Measurements from ENCODE around the gene JMJD4. TPM values are rescaled to one million over a fixed set of nuclear protein-coding genes. Genes with fewer than 3 reads are reported as not detected.

JMJD4 gene
- total and polyA plus RNA-seq, 2 of the 4 experiments (the other 2 are of a cell fraction) = 24.6 to 28.5 TPM

GRCh38 chr1:227709451-227709850 lies 25.7 kb downstream of the JMJD4 start:
- Histone ChIP-seq H2AFZ (replicated peaks; ENCODE audit: low read length, poor library complexity) (no peak overlapping the region), H3K4me3 (ENCODE audit: insufficient read depth, low read depth, low read length) (no peak overlapping the region), H2BK20ac (ENCODE audit: low read depth, low read length) (no peak overlapping the region), H3K79me1 (ENCODE audit: low read depth in 1 of 2, low read length in 2 of 2) (no peaks in the 10 kb centered on the region), H3K18ac (ENCODE audit: low read depth, low read length) (no peak overlapping the region), H3K56ac (ENCODE audit: extremely low read depth, insufficient read depth, low read length) (no peak overlapping the region), H2AK9ac (replicated peaks; ENCODE audit: low read depth, low read length, poor library complexity) (no peak overlapping the region), H2BK120ac (ENCODE audit: low read depth, low read length) (no peak overlapping the region), H2AK5ac (ENCODE audit: low read depth, low read length) (no peak overlapping the region), H3K4ac (ENCODE audit: low read depth, low read length) (no peak overlapping the region), H3K9ac (ENCODE audit: low read depth, low read length) (no peak overlapping the region), H3K4me1 (ENCODE audit: control insufficient read depth, insufficient read depth, low read length) (no peaks in the 10 kb centered on the region), H4K5ac (ENCODE audit: low read depth, low read length) (no peak overlapping the region), H3K27me3 (ENCODE audit: control insufficient read depth, insufficient read depth, low read length) (no peaks in the 10 kb centered on the region), H3K9me3 (ENCODE audit: control insufficient read depth, insufficient read depth, low read length) (peaks cover 6% of the 10 kb centered on the region; the same call in 1 of the 2 replicates), H3K14ac (replicated peaks; ENCODE audit: low read depth, low read length) (no peak overlapping the region), H3K9me1 (ENCODE audit: insufficient read depth, low read length) (no peaks in the 10 kb centered on the region), H2BK5ac (ENCODE audit: low read depth, low read length, poor library complexity, severe bottlenecking) (no peak overlapping the region), H4K8ac (ENCODE audit: low read depth in 2 of 2, low read length in 2 of 2) (no peak overlapping the region), H4K20me1 (ENCODE audit: insufficient read depth, low read length) (no peaks in the 10 kb centered on the region), H2BK15ac (ENCODE audit: low read depth, low read length) (no peak overlapping the region), H3K27ac (ENCODE audit: insufficient read depth, low read length) (no peak overlapping the region), H3K4me2 (ENCODE audit: low read depth, low read length) (no peak overlapping the region), H3K23ac (ENCODE audit: low read depth, low read length) (no peak overlapping the region), H4K91ac (ENCODE audit: insufficient read depth, low read depth, low read length) (no peak overlapping the region), H3K36me3 (ENCODE audit: control insufficient read depth, insufficient read depth, low read length) (no peaks in the 10 kb centered on the region)
- DNase-seq (no peak), ATAC-seq (ENCODE audit: low read depth) (no peak)
- intact Hi-C loops (cut with micrococcal nuclease) = no loop called here
- 40% methylated on average over 1 of the region's 1 CpG; no CpG with 5 or more reads in 1 of the 2 experiments for WGBS, 2 experiments (ENCODE audit: extremely low coverage in 2 of 2, insufficient read length in 1 of 2)
- BruUV-seq (replicated peaks) = no TSS peak
- dilution Hi-C loops (cut with HindIII; ENCODE audit: low sequenced_read_pairs, unreplicated experiment) = no loop called here
- CTCF ChIA-PET = no interaction called here
- POLR2A ChIA-PET (ENCODE audit: unreplicated experiment) = no interaction called here
- TF ChIP-seq USF2 (IDR thresholded peaks at IDR 0.05; ENCODE audit: low read depth, low read length) (no peak), MAFK (IDR thresholded peaks at IDR 0.05; ENCODE audit: low read depth, low read length) (no peak), SMC3 (IDR thresholded peaks at IDR 0.05; ENCODE audit: low read depth, low read length) (no peak), MAZ (IDR thresholded peaks at IDR 0.05; ENCODE audit: borderline replicate concordance, low read depth, low read length) (no peak), FOS (IDR thresholded peaks at IDR 0.05; ENCODE audit: low read depth, low read length) (no peak), CEBPB (IDR thresholded peaks at IDR 0.05; ENCODE audit: low read depth, low read length) (no peak)
- in situ Hi-C loops (cut with MboI; ENCODE audit: low sequenced_read_pairs) = no loop called here
